HK-2 (cell line): ENCODE data around the gene SULF2.

Experiments used
- DNase-seq: peaks from one replicate; pipeline ENCODE4 v3.0.0-alpha.2; 2018; ENCODE audit not compliant: unreplicated experiment

Gene SULF2

DNA sequence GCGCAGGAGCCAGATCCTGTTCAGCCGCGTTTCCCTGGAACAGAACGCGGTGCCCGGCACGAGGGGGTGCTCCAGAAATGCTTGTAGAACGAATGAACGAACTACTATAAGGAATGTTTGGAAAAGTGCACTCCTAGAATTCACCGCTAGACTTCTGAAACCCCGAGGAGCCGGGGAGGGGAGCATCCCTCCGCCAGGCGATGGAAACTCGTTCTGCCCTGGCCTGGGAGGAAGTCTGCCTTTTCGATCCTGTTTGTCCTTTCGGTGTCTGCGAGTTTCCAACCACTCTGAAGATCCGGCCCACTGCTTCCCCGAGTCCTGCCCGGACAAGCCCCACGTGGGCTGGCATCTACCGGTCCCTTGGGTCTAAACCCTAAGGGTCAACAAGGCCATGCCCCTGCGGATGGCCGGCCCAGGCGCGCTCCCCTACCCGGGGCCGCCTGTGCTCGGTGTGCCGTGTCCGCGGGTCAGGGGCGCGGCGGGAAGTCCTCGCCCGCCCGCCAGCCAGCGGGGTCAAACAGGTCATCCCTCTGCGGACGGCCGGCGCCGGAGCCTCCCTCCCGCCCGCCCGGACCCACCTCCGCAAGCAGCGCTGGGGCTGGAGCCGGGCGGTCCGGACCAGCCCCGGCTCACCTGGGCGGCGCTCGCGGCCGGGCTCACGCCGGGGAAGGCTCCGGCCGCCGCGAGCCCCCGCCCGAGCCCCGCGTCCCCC, 526 bp downstream of the SULF2 start:
- no peak for DNase-seq

GRCh38 chr20:47783828-47784598, 1.3 kb downstream of the SULF2 start:
- no peak for DNase-seq

GRCh38 chr20:47782920-47783552, 2.2 kb downstream of the SULF2 start:
- no peak for DNase-seq

GRCh38 chr20:47782076-47782475, 3.2 kb downstream of the SULF2 start:
- no peak for DNase-seq

DNA sequence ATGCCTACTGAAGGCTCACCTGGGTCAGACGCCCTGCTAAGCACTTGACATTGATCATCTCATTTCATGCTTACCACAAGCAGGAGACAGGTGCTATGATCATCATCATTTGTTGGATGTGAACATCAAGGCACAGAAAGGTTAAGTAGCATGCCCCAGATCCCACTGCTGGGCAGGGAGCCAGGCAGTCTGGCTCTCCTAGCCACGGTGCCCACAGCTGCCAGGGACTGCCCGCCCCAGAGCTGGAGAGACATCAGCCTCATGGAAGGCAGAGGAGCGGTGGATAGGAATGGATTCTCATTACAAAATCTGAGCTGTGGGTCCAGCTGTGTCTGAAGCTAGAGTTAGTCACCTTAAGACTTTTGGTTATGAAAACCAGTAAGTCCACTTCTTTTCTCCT, 3.6 kb downstream of the SULF2 start:
- DNase-seq = no peak

GRCh38 chr20:47780720-47781389, 4.4 kb downstream of the SULF2 start:
- no peak for DNase-seq

- DNase-seq = no peak
Observed at GRCh38 chr20:47778398-47779354, 6.6 kb downstream of the SULF2 start.

GRCh38 chr20:47777220-47777619, 8.1 kb downstream of the SULF2 start:
- DNase-seq = no peak

DNA sequence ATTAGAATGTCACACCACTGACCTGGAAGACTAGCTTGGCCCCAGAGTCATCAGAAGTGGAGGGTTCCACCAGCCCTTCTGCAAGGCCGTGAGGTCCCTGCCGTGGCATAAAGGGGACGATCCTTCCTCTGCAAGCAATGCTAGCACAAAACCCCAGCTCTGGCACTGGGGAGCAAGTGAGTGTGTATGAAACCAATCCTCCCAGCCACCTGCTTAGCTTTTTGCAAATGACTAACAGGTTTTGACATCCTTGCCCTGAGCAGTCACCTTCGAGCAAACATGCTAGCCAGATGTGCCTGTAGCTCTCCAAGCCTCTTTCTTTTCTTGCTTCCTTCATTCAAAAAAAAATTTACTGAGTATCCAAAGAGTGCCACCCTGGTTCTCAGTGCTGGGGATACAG, 8.6 kb downstream of the SULF2 start:
- no peak for DNase-seq

- DNase-seq = no peak
Observed at GRCh38 chr20:47775841-47776240, 9.4 kb downstream of the SULF2 start.

GRCh38 chr20:47775039-47775438, 10.2 kb downstream of the SULF2 start:
- no peak for DNase-seq

- no peak for DNase-seq
Observed at GRCh38 chr20:47774131-47774777, 11.0 kb downstream of the SULF2 start.

DNA sequence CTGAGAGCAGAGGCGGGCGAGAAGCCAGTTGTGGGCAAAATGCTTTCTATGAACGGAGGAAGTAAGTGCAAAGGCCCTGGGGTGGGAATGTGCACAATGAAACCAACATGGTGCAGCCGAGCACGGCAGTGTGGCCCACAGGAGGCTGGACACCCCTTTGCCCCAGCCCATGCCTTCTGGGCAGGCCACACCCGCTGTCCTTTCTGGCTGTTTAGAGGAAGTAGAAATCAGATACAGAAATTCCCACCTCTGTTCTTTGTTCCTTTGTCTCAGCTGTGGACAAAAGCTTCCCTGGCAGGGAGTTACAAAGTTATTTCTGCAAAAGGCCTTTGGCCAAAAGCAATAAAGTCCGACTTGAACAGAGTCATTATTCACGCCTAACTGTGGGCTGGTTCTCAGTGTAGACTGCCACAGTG, 11.9 kb downstream of the SULF2 start:
- no peak for DNase-seq

DNA sequence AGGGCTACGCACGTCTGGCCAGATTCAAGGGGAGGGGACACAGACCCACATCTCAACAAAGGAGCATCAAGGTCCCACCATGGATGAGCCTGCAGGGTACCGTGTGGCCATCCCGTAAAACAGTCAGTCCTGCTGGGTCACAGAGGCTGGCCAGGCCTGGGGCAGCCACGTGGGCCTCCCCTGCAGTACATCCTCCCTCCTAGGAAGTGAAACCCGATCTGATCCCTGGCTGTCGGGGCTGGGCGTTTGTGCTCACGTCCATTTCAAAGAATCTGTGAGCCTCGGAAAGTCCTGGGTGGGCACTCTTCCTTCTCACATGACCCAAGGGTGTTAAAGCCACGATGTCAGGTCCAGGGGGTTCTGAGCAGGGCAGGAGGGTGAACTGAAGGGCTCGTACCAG, 14.3 kb downstream of the SULF2 start:
- DNase-seq = no peak

DNA sequence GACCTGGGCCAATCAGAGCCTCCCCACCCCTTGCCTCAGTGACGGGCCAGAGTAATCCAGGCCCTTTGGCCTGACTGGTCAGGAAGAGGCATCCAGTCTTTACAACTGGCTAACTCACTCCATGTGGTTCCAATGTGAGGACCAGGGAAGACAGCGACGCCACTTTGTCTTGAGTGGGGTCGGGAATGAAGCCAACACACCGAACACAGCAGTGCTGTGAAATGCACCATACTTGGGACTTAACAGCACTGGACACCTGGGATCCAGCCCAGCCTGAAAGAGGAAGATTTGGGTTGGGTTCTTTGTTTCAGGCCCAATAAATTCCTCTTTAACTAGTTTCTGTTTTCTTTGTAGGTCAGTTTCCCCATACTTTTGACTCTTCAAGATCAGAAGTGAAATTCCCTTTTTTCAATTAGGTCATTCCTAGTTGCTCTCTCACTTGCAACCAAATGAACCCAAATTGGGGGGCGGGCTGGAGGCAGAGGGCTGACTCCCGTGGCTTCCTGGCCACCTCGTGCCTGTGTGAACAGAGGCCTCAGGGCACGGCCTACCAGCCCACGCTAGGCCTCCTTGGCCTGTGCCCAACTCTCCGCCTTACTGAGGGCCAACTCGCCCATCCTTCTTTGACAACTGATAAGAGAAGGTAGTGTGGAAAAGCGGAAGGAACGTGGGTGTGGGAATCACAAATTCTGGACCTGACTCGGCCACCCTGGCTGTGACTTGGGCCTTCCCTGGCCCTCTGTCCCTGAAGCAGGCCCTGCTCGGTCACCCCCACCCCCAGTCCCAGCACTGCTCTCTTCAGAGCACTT, 17.1 kb downstream of the SULF2 start:
- no peak for DNase-seq

GRCh38 chr20:47765691-47766594, 19.3 kb downstream of the SULF2 start:
- DNase-seq = no peak

GRCh38 chr20:47765271-47765670, 20.0 kb downstream of the SULF2 start:
- no peak for DNase-seq

DNA sequence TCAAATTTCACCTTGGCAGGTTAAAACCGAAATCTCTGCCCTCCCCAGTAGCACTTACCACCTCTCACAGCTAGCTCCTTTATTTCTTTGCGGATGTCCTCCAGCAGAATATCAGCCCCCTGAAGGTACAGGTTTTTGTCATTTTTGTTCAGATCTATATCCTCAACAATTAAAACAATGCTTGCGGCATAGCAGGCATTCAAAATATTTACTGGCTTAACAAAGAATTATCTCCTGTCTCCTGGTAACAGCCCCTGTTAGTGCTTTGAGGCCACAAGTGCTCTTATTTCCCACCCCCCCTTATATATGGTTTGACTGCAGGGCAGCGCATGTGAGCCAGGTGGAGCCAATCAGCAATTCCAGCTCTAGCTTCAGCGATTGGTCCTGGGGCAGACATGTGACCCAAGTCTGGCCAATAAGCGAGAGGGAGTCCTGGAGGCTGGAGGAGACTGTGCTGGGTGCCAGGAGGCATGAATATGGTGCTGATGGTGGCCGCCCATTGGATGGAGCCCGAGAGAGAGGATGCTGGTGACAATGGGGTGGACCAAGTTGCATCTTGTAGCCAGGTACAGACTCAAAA, 21.0 kb downstream of the SULF2 start:
- no peak for DNase-seq
